ENCODE results near the gene KCND3.

Gene KCND3

GRCh38 chr1:111904478-111905218, 84.8 kb downstream of the KCND3 start:
- H3K36me3 ChIP-seq (ENCODE audit: insufficient read depth, low read length): no peaks in the 10 kb centered on the region

GRCh38 chr1:111903871-111904449, 85.5 kb downstream of the KCND3 start:
- no peak for TF ChIP-seq CTCF (conservative IDR thresholded peaks at IDR 0.05; ENCODE audit: low read length)
- TF ChIP-seq EZH2phosphoT487 (IDR thresholded peaks at IDR 0.05; ENCODE audit: borderline replicate concordance): no peak
- Histone ChIP-seq H3K4me1 (ENCODE audit: insufficient read depth, low read length, poor library complexity, severe bottlenecking) (no peaks in the 10 kb centered on the region), H3K9me2 (replicated peaks; ENCODE audit: low read depth, low read length) (no peaks in the 10 kb centered on the region), H4K20me1 (ENCODE audit: insufficient read depth, low read length, poor library complexity, severe bottlenecking) (no peaks in the 10 kb centered on the region), H3K4me3 (ENCODE audit: low read length, poor library complexity, severe bottlenecking) (no peak overlapping the region), H3K4me2 (ENCODE audit: low read depth, low read length, poor library complexity, severe bottlenecking) (no peak overlapping the region), H3F3A (ENCODE audit: low read depth) (no peaks in the 10 kb centered on the region), H2AFZ (ENCODE audit: low read length) (no peak overlapping the region), H3K9ac (ENCODE audit: low read depth, low read length, poor library complexity, severe bottlenecking) (no peak overlapping the region), H3K79me2 (ENCODE audit: insufficient read depth, low read length) (no peaks in the 10 kb centered on the region), H3K9me3 (ENCODE audit: insufficient read depth, low read depth, low read length) (no peaks in the 10 kb centered on the region), H3K27me3 (ENCODE audit: insufficient read depth, low read length, poor library complexity, severe bottlenecking) (no peaks in the 10 kb centered on the region), H3K36me3 (ENCODE audit: insufficient read depth, low read length) (no peaks in the 10 kb centered on the region)

More at GRCh38 chr1:111904478-111905218, 84.8 kb downstream of the KCND3 start:
- Histone ChIP-seq H3F3A (ENCODE audit: low read depth) (no peaks in the 10 kb centered on the region), H3K4me3 (ENCODE audit: low read length, poor library complexity, severe bottlenecking) (no peak overlapping the region), H3K27me3 (ENCODE audit: insufficient read depth, low read length, poor library complexity, severe bottlenecking) (no peaks in the 10 kb centered on the region), H3K9ac (ENCODE audit: low read depth, low read length, poor library complexity, severe bottlenecking) (no peak overlapping the region), H3K4me2 (ENCODE audit: low read depth, low read length, poor library complexity, severe bottlenecking) (no peak overlapping the region), H4K20me1 (ENCODE audit: insufficient read depth, low read length, poor library complexity, severe bottlenecking) (no peaks in the 10 kb centered on the region), H3K9me3 (ENCODE audit: insufficient read depth, low read depth, low read length) (no peaks in the 10 kb centered on the region), H2AFZ (ENCODE audit: low read length) (no peak overlapping the region), H3K4me1 (ENCODE audit: insufficient read depth, low read length, poor library complexity, severe bottlenecking) (no peaks in the 10 kb centered on the region), H3K79me2 (ENCODE audit: insufficient read depth, low read length) (no peaks in the 10 kb centered on the region), H3K9me2 (replicated peaks; ENCODE audit: low read depth, low read length) (no peaks in the 10 kb centered on the region)
- TF ChIP-seq CTCF (conservative IDR thresholded peaks at IDR 0.05; ENCODE audit: low read length) (no peak), EZH2phosphoT487 (IDR thresholded peaks at IDR 0.05; ENCODE audit: borderline replicate concordance) (no peak)

GRCh38 chr1:111903148-111903870, 86.2 kb downstream of the KCND3 start:
- no peak overlapping the region for H3K4me2 ChIP-seq (ENCODE audit: low read depth, low read length, poor library complexity, severe bottlenecking)

More at GRCh38 chr1:111903148-111903870, 86.2 kb downstream of the KCND3 start:
- no peaks in the 10 kb centered on the region for H3K9me3 ChIP-seq (ENCODE audit: insufficient read depth, low read depth, low read length)
- no peaks in the 10 kb centered on the region for H3K27me3 ChIP-seq (ENCODE audit: insufficient read depth, low read length, poor library complexity, severe bottlenecking)
- no peak overlapping the region for H2AFZ ChIP-seq (ENCODE audit: low read length)
- no peaks in the 10 kb centered on the region for H3K79me2 ChIP-seq (ENCODE audit: insufficient read depth, low read length)
- H3K4me3 ChIP-seq (ENCODE audit: low read length, poor library complexity, severe bottlenecking): no peak overlapping the region
- no peak overlapping the region for H3K9ac ChIP-seq (ENCODE audit: low read depth, low read length, poor library complexity, severe bottlenecking)
- H3K36me3 ChIP-seq (ENCODE audit: insufficient read depth, low read length): no peaks in the 10 kb centered on the region
- TF ChIP-seq EZH2phosphoT487 (IDR thresholded peaks at IDR 0.05; ENCODE audit: borderline replicate concordance): no peak
- no peak for TF ChIP-seq CTCF (conservative IDR thresholded peaks at IDR 0.05; ENCODE audit: low read length)
- H4K20me1 ChIP-seq (ENCODE audit: insufficient read depth, low read length, poor library complexity, severe bottlenecking): no peaks in the 10 kb centered on the region
- no peaks in the 10 kb centered on the region for H3K9me2 ChIP-seq (replicated peaks; ENCODE audit: low read depth, low read length)
- no peaks in the 10 kb centered on the region for H3F3A ChIP-seq (ENCODE audit: low read depth)
- no peaks in the 10 kb centered on the region for H3K4me1 ChIP-seq (ENCODE audit: insufficient read depth, low read length, poor library complexity, severe bottlenecking)
